Heart left ventricle (tissue), 16 donors: Measurements from ENCODE around the gene LRMDA. TPM values are rescaled to one million over a fixed set of nuclear protein-coding genes. Genes with fewer than 3 reads are reported as not detected.

Experiments
- ATAC-seq, 4 donors: fragments of 200-7000 bp; cut with Tn5 transposase; one replicate each; pipeline ENCODE4 v1.9.1; 2020 to 2022; ENCODE audit warnings: moderate library complexity in 4 of 4, mild to moderate bottlenecking in 3 of 4, moderate number of reproducible peaks in 1 of 4
- DNase-seq, 5 donors: peaks; one replicate each; pipeline ENCODE4 v3.0.0-alpha.2; 2020
- H3K27ac ChIP-seq, 12 donors: fragments of 200-600 bp; sonication (generic) in 4 of 12; one replicate each; pipeline versions ENCODE4 v1.5.0 to v1.8.0; 2016 to 2022; ENCODE audit warnings: mild to moderate bottlenecking in 2 of 12
- H3K27me3 ChIP-seq, 9 donors: fragments of 200-600 bp; sonication (generic) in 2 of 9; one replicate each; pipeline versions ENCODE4 v1.5.1 to v1.8.0; 2016 to 2022; ENCODE audit warnings: mild to moderate bottlenecking in 3 of 9
- H3K36me3 ChIP-seq, 9 donors: fragments of 200-600 bp; sonication (generic) in 2 of 9; one replicate each; pipeline versions ENCODE4 v1.5.0 to v1.8.0; 2018 to 2022; ENCODE audit warnings: mild to moderate bottlenecking in 2 of 9
- H3K4me1 ChIP-seq, 12 donors: fragments of 200-600 bp; sonication (generic) in 4 of 12; one replicate each; pipeline versions ENCODE4 v1.5.0 to v1.8.0; 2016 to 2022; ENCODE audit warnings: mild to moderate bottlenecking in 3 of 12
- H3K4me3 ChIP-seq, 12 donors: fragments of 200-600 bp; sonication (generic) in 4 of 12; one replicate each; pipeline versions ENCODE4 v1.5.0 to v1.8.0; 2017 to 2022; ENCODE audit warnings: mild to moderate bottlenecking in 9 of 12, moderate library complexity in 4 of 12
- H3K9me3 ChIP-seq, 12 donors: fragments of 200-600 bp; sonication (generic) in 4 of 12; one replicate each; pipeline versions ENCODE4 v1.5.0 to v1.8.0; 2016 to 2022; ENCODE audit warnings: mild to moderate bottlenecking in 1 of 12
- CTCF ChIP-seq, 12 donors: fragments of 200-600 bp; sonication (generic) in 4 of 12; IDR thresholded peaks; one replicate each; pipeline versions ENCODE4 v1.5.0 to v1.8.0; 2018 to 2022; ENCODE audit warnings: antibody characterized with exemption in 12 of 12, mild to moderate bottlenecking in 5 of 12
- POLR2A ChIP-seq, 2 donors: fragments of 450-650 bp; IDR thresholded peaks; one replicate each; pipeline ENCODE4 v1.6.1; 2017; ENCODE audit warnings: antibody characterized with exemption in 2 of 2, mild to moderate bottlenecking in 2 of 2, moderate library complexity in 2 of 2
- WGBS, 4 donors: extraction: QIAGEN DNeasy Blood & Tissue Kit in 2 of 4; methylation state at CpG; one replicate each; pipeline versions ENCODE4 v1.1.5 to v1.1.7; 2013 to 2018; 5-methylcytosine and 5-hydroxymethylcytosine counted together
- intact Hi-C, 10 donors: fragments of 100-400 bp; cut with DNase I; formaldehyde crosslinking; loops; one replicate each; pipeline versions ENCODE4 v1.11.1 to v1.14.2; 2022
- polyA plus RNA-seq, 2 donors: library from polyadenylated mRNA; stranded (reverse); fragments of 200-250 nt; gene quantifications; one replicate each; pipeline ENCODE4 v1.2.3, GENCODE V29; 2013
- total RNA-seq, 9 donors: library from RNA; depleted of rRNA in 2 of 9; stranded (reverse); fragments of >200 nt in 2 of 9; fragmentation: NEBNext Ultra II Directional in 3 of 9; extraction: Animal tissue kit (Norgen Biotek cat#: 25700) in 3 of 9; gene quantifications; one replicate each; pipeline versions ENCODE4 v1.1.0 to v1.2.4, GENCODE V29; 2016 to 2023
- donor health status: ischemic (EF 13 %, LVEDD 7.1; RV severe dilation, severe dysfunction).
- donor health status: healthy with polysubstance abuse.
- donor health status: DM: no; HTN: yes; CAD: no.
- donor health status: DM: no; HTN: no; CAD: no.
- donor health status: ischemic (EF 25% LVEDD 6.9; RV normal size, moderate dysfunction).
- donor health status: ischemic (EF 25% LVEDD 5.7; RV mildly dilated, moderate dysfunction).
- donor health status: healthy.
- donor health status: DM: yes; HTN: yes; CAD: no.
- donor health status: ischemic (EF 35%, LVEDD 5.7; RV mildly dilated, moderate dysfunction).
- donor health status: nonischemic (EF 11% LVEDD 7.7; RV severe dilation, severe dysfunction).
- donor health status: DM: yes; HTN: yes; CAD: no.
- donor health status: PGD.
- donor health status: ischemic (EF 29% LVEDD 5.4; RV normal size, mild dysfunction).
- donor health status: nonischemic (EF 23%, LVEDD 6.1; RV moderate dilation, normal function).

Gene LRMDA
- total and polyA plus RNA-seq, 11 donors: 2.4 to 34.4 (median 14.9) TPM

GRCh38 chr10:75493464-75493863 is 62.0 kb downstream of the LRMDA start:
- no peaks in the 10 kb centered on the region for H3K36me3 ChIP-seq
- H3K9me3 ChIP-seq: no peaks in the 10 kb centered on the region
- H3K27ac ChIP-seq: no peak overlapping the region
- DNase-seq: no peak
- H3K27me3 ChIP-seq: no peaks in the 10 kb centered on the region
- H3K4me3 ChIP-seq: no peak overlapping the region
- peaks cover 0 to 8% (median 0%) of the 10 kb centered on the region in 12 donors for H3K4me1 ChIP-seq
- intact Hi-C loops: no loop called here
- 93 to 97% (median 95%) methylated on average over 2 to 3 of the region's 3 CpGs for WGBS, 4 donors
- no peak for ATAC-seq
- no peak for TF ChIP-seq POLR2A (IDR thresholded peaks at IDR 0.05)
- TF ChIP-seq CTCF (IDR thresholded peaks at IDR 0.05): no peak

- Histone ChIP-seq H3K4me3 (no peak overlapping the region), H3K27ac (no peak overlapping the region), H3K4me1 (peaks cover 0 to 17% (median 0%) of the 10 kb centered on the region in 12 donors), H3K9me3 (no peaks in the 10 kb centered on the region), H3K27me3 (no peaks in the 10 kb centered on the region), H3K36me3 (no peaks in the 10 kb centered on the region)
- intact Hi-C loops: no loop called here
- 45 to 54% (median 53%) methylated on average over 4 of the region's 4 CpGs for WGBS, 4 donors
- no peak for TF ChIP-seq CTCF (IDR thresholded peaks at IDR 0.05)
- no peak for TF ChIP-seq POLR2A (IDR thresholded peaks at IDR 0.05)
- DNase-seq: no peak
- ATAC-seq: no peak
Observed at GRCh38 chr10:75495434-75496190, 64.2 kb downstream of the LRMDA start.

GRCh38 chr10:75496191-75496567 is 64.8 kb downstream of the LRMDA start:
- no peaks in the 10 kb centered on the region for H3K9me3 ChIP-seq
- WGBS, 4 donors: 94 to 98% (median 97%) methylated on average over 1 of the region's 1 CpG
- no peaks in the 10 kb centered on the region for H3K36me3 ChIP-seq
- peaks cover 0 to 17% (median 0%) of the 10 kb centered on the region in 12 donors for H3K4me1 ChIP-seq
- H3K27me3 ChIP-seq: no peaks in the 10 kb centered on the region
- DNase-seq: no peak
- H3K4me3 ChIP-seq: no peak overlapping the region
- TF ChIP-seq CTCF (IDR thresholded peaks at IDR 0.05): no peak
- intact Hi-C loops: no loop called here
- no peak for ATAC-seq
- H3K27ac ChIP-seq: no peak overlapping the region

- peak in 3 of 4 donors; percentile 11 to 62 (median 31) for ATAC-seq
Observed at GRCh38 chr10:75497997-75498883, 66.8 kb downstream of the LRMDA start.

More at GRCh38 chr10:75497997-75498883, 66.8 kb downstream of the LRMDA start:
- Histone ChIP-seq H3K27me3 (no peaks in the 10 kb centered on the region), H3K36me3 (no peaks in the 10 kb centered on the region), H3K9me3 (no peaks in the 10 kb centered on the region), H3K27ac (no peak overlapping the region), H3K4me1 (peaks cover 0 to 9% (median 0%) of the 10 kb centered on the region in 12 donors), H3K4me3 (no peak overlapping the region)
- peak in 1 of 5 donors; percentile 32 for DNase-seq
- 78 to 83% (median 80%) methylated on average over 15 of the region's 15 CpGs for WGBS, 4 donors
- intact Hi-C loops: no loop called here
- no peak for TF ChIP-seq CTCF (IDR thresholded peaks at IDR 0.05)
- TF ChIP-seq POLR2A (IDR thresholded peaks at IDR 0.05): no peak
